ENCODE data around the gene ZNF414.
A peak's percentile ranks its signal among the peaks of the same experiment; 100 is the strongest.

The ZNF414 gene

GRCh38 chr19:8473648-8474476 is 40.1 kb downstream of the ZNF414 start (continued):
- TF ChIP-seq PATZ1 (CRISPR knock-in tag; IDR thresholded peaks at IDR 0.05; ENCODE audit: borderline replicate concordance) (no peak), CREB5 (CRISPR knock-in tag; IDR thresholded peaks at IDR 0.05; ENCODE audit: low read depth) (no peak), ZNF8 (CRISPR knock-in tag; IDR thresholded peaks at IDR 0.05) (no peak), ARNTL (CRISPR knock-in tag; IDR thresholded peaks at IDR 0.05; ENCODE audit: borderline replicate concordance, low read depth) (no peak)

DNA sequence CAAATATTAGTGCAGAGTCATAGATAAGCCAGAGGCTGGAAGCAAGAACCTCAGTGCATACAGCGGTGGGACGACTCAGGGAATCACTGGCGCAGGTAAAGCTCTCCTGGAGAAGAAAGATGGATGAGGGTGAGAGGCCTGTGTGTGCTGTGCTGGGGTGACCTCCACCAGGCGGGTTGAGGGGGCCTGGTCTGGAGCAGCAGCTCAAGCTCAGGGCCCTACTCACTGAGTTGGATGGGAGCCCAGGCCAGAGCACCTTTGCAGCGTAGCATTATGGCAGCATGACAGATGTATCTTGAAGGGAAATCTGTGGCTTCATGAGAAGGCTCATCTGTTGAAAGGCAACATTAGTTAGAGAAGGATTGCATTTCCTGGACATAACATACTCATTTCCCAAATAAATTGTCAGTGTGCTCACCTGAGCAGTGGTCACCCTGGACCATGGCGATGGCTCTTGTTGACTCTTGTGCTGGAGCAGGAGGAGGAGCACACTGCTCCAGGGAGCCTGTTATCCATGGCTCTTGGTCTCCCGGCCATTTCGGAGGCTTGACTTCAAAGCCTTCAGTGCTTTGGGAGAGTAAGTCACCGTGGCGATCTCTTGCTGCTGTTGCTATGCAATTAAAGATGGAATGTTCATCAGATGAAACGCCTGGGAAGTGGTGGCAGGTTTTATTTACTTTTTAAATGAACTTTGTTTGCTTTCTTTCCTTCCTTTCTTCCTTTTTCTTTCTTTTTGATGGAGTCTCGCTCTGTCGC is 44.2 kb downstream of the ZNF414 start:
- TF ChIP-seq OSR1 (CRISPR knock-in tag; IDR thresholded peaks at IDR 0.05) (no peak), ARNTL (CRISPR knock-in tag; IDR thresholded peaks at IDR 0.05; ENCODE audit: borderline replicate concordance, low read depth) (no peak), ISL1 (CRISPR knock-in tag; IDR thresholded peaks at IDR 0.05) (no peak), ESRRG (CRISPR knock-in tag; IDR thresholded peaks at IDR 0.05) (no peak), ZNF8 (CRISPR knock-in tag; IDR thresholded peaks at IDR 0.05) (no peak), ZFP3 (CRISPR knock-in tag; IDR thresholded peaks at IDR 0.05) (no peak), TOX (CRISPR knock-in tag; IDR thresholded peaks at IDR 0.05; ENCODE audit: borderline replicate concordance) (no peak)
- ATAC-seq, result peak; percentile 16; the same call in 1 of the 3 replicates

DNA sequence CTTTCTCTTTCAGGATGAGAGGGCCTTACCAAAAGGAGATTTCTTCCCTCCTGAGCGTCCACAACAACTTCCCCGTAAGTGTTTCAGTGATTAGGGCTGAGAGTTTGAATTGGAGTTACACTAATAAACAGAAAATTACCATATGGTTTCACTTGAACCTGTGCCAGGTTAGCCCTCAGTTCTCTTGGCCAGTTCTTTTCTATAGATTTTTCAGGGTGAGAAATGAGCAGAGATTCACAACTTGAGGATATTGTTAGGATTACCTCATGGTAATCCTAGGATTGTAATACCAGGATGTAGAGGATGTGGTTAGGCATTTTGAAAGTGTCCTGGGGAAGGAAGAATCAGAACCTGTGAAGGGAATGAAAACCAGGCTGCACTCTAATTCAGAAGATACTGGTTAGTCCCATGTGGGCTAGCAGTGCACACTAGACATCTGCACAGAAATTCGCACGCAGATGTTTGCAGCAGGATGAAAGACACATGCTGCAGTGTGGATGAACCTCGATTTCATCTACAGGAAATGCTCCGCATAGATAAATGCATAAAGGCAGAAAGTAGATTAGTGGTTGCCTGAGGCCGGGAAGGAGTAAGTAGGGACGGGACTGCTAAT is 45.1 kb downstream of the ZNF414 start:
- peak; percentile 54; the same call in 1 of the 2 replicates for TF ChIP-seq TCF4 (CRISPR knock-in tag; IDR thresholded peaks at IDR 0.05; ENCODE audit: borderline replicate concordance)
- TF ChIP-seq ESRRG (CRISPR knock-in tag; IDR thresholded peaks at IDR 0.05), result no peak
- TF ChIP-seq ZNF70 (CRISPR knock-in tag; IDR thresholded peaks at IDR 0.05), result no peak

GRCh38 chr19:8468124-8468523 is 45.8 kb downstream of the ZNF414 start:
- no peak for TF ChIP-seq CSDC2 (CRISPR knock-in tag; IDR thresholded peaks at IDR 0.05)
- TF ChIP-seq SNAI2 (CRISPR knock-in tag; IDR thresholded peaks at IDR 0.05), result no peak
- no peak for TF ChIP-seq ESRRG (CRISPR knock-in tag; IDR thresholded peaks at IDR 0.05)
- no peak for TF ChIP-seq TOX (CRISPR knock-in tag; IDR thresholded peaks at IDR 0.05; ENCODE audit: borderline replicate concordance)
- no peak for TF ChIP-seq ZNF8 (CRISPR knock-in tag; IDR thresholded peaks at IDR 0.05)
- TF ChIP-seq GLIS3 (CRISPR knock-in tag; IDR thresholded peaks at IDR 0.05), result no peak
- no peak for TF ChIP-seq ZFP30 (CRISPR knock-in tag; IDR thresholded peaks at IDR 0.05)
- no peak for TF ChIP-seq RARB (CRISPR knock-in tag; IDR thresholded peaks at IDR 0.05)
- TF ChIP-seq CREB5 (CRISPR knock-in tag; IDR thresholded peaks at IDR 0.05; ENCODE audit: low read depth), result no peak
- TF ChIP-seq ISL1 (CRISPR knock-in tag; IDR thresholded peaks at IDR 0.05), result no peak
- ATAC-seq, result no peak

More for the DNA sequence above, 45.1 kb downstream of the ZNF414 start:
- ATAC-seq, result peak; percentile 33; the same call in 1 of the 3 replicates

DNA sequence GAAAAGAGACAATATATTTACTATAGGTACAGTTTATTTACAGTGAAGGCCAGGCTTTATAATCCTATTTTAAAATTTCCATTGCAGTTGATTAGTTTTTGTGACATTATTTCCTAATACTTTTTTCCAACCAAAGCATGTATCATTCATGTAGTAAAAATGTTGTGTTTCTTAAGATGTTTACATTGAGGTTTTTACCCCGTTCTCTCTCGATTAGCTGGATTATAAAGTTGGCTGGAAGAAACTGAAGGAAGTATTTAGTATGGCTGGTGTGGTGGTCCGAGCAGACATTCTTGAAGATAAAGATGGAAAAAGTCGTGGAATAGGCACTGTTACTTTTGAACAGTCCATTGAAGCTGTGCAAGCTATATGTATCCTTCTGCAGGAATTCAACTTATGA is 47.9 kb downstream of the ZNF414 start:
- ATAC-seq, result no peak
- TF ChIP-seq CREB5 (CRISPR knock-in tag; IDR thresholded peaks at IDR 0.05; ENCODE audit: low read depth) (no peak), ZFP30 (CRISPR knock-in tag; IDR thresholded peaks at IDR 0.05) (no peak), OSR1 (CRISPR knock-in tag; IDR thresholded peaks at IDR 0.05) (no peak), TOX (CRISPR knock-in tag; IDR thresholded peaks at IDR 0.05; ENCODE audit: borderline replicate concordance) (no peak), ZNF70 (CRISPR knock-in tag; IDR thresholded peaks at IDR 0.05) (no peak), PATZ1 (CRISPR knock-in tag; IDR thresholded peaks at IDR 0.05; ENCODE audit: borderline replicate concordance) (no peak), ARNTL (CRISPR knock-in tag; IDR thresholded peaks at IDR 0.05; ENCODE audit: borderline replicate concordance, low read depth) (no peak)

All from SK-N-SH treated with all-trans-retinoic acid at 6 μM for 48 hours (cell line).